RWPE1 (cell line): ENCODE measurements around the gene PLCG1.
"Not testable (repeated sequence)": the region's sequence is repeated elsewhere in the genome, so short reads cannot be mapped to it uniquely, and the experiment has no call there.

Experiments
- CTCF ChIA-PET: fragments of 350-600 bp; sonication (Branson Sonifier 250); formaldehyde crosslinking; extraction: SDS; loops from one replicate; lab custom pipeline; 2021; lab: Yijun Ruan, JAX
- POLR2A ChIA-PET: fragments of 400-600 bp; formaldehyde crosslinking; extraction: SDS; loops from one replicate; lab custom pipeline; 2020; ENCODE audit warnings: antibody characterized with exemption; ENCODE audit not compliant: low non-redundant PET; lab: Yijun Ruan, JAX
- DNase-seq: peaks from one replicate; pipeline ENCODE4 v3.0.0; 2012; ENCODE audit warnings: low spot score
- H3K27ac ChIP-seq: fragments of 450-650 bp; 2 replicates; pipeline ENCODE4 v1.5.1; 2017
- CTCF ChIP-seq: fragments of 450-650 bp; conservative IDR thresholded peaks from 2 replicates; pipeline ENCODE4 v1.5.1; 2017; ENCODE audit warnings: low read depth, mild to moderate bottlenecking

The PLCG1 gene

GRCh38 chr20:41131594-41132387 is 5.6 kb upstream of the PLCG1 start:
- no peak for DNase-seq
- CTCF ChIA-PET, result interaction anchor here (0.5 to 0.7 kb wide), 2 partner anchors 52 to 497 kb away, joined by 3 to 4 read pairs; no protein-coding TSS in a partner anchor
- POLR2A ChIA-PET, result no interaction called here
- H3K27ac ChIP-seq, result peak overlapping the region; percentile 46
- no peak for TF ChIP-seq CTCF

GRCh38 chr20:41132388-41132775 is 5.0 kb upstream of the PLCG1 start:
- peak overlapping the region; percentile 46 for H3K27ac ChIP-seq
- DNase-seq, POLR2A ChIA-PET: not testable (repeated sequence)
- CTCF ChIA-PET, result interaction anchor here (0.5 to 0.6 kb wide), 2 partner anchors 240 to 496 kb away, joined by 3 read pairs; no protein-coding TSS in a partner anchor

- ChIA-PET CTCF (interaction anchor here (0.8 to 3.7 kb wide), 8 partner anchors 9 to 283 kb away, joined by 3 to 21 read pairs (median 6); partner anchors contain the start of gene LPIN3), POLR2A (no interaction called here)
- TF ChIP-seq CTCF, result no peak
- DNase-seq, result peak; percentile 97
- peak overlapping the region; percentile 82 for H3K27ac ChIP-seq
Observed at GRCh38 chr20:41133709-41134361, 3.5 kb upstream of the PLCG1 start.

GRCh38 chr20:41134362-41135186 is 2.8 kb upstream of the PLCG1 start:
- POLR2A ChIA-PET, result no interaction called here
- TF ChIP-seq CTCF, result no peak
- CTCF ChIA-PET, result interaction anchor here (0.6 to 3.7 kb wide), 17 partner anchors 8 to 282 kb away, joined by 3 to 21 read pairs (median 4); partner anchors contain the start of gene LPIN3
- peak overlapping the region; percentile 82 for H3K27ac ChIP-seq
- DNase-seq, result no peak

GRCh38 chr20:41135187-41135887 is 2.0 kb upstream of the PLCG1 start:
- CTCF ChIA-PET, result interaction anchor here (0.6 to 3.7 kb wide), 14 partner anchors 9 to 173 kb away, joined by 3 to 21 read pairs (median 4); no protein-coding TSS in a partner anchor
- TF ChIP-seq CTCF, result peak; percentile 78; the same call in 1 of the 2 replicates
- DNase-seq, result peak; percentile 67
- POLR2A ChIA-PET, result no interaction called here
- H3K27ac ChIP-seq, result peak overlapping the region; percentile 82
